Cardiac muscle cell (in vitro differentiated cells and primary cell): ENCODE measurements around the gene EDRF1. TPM values are rescaled to one million over a fixed set of nuclear protein-coding genes. Genes with fewer than 3 reads are reported as not detected.
A peak's percentile ranks its signal among the peaks of the same experiment; 100 is the strongest.
"Not testable (repeated sequence)": the region's sequence is repeated elsewhere in the genome, so short reads cannot be mapped to it uniquely, and the experiment has no call there.

ENCODE experiments used
- DNase-seq, 2 donors: peaks; one replicate each; pipeline versions ENCODE4 v3.0.0 to v3.0.0-alpha.2; 2010 to 2017; ENCODE audit warnings: low read depth in 1 of 2, low spot score in 1 of 2
- H3K27ac ChIP-seq: fragments of 200-600 bp; sonication (generic); 2 replicates; pipeline ENCODE4 v1.5.1; 2016
- H3K27me3 ChIP-seq: fragments of 200-600 bp; sonication (generic); 2 replicates; pipeline ENCODE4 v1.6.0; 2016; ENCODE audit warnings: control low read depth
- H3K36me3 ChIP-seq: fragments of 200-600 bp; sonication (generic); 2 replicates; pipeline ENCODE4 v1.5.1; 2016; ENCODE audit warnings: control low read depth
- H3K4me1 ChIP-seq: fragments of 200-600 bp; sonication (generic); 2 replicates; pipeline ENCODE4 v1.8.1; 2017; ENCODE audit warnings: low read depth, mild to moderate bottlenecking, mixed run types
- H3K4me3 ChIP-seq: fragments of 200-600 bp; sonication (generic); 2 replicates; pipeline ENCODE4 v1.5.1; 2016; ENCODE audit warnings: mild to moderate bottlenecking
- H3K9me3 ChIP-seq: fragments of 200-600 bp; sonication (generic); 2 replicates; pipeline ENCODE4 v1.5.1; 2017; ENCODE audit warnings: low read depth, mild to moderate bottlenecking, control low read depth
- CTCF ChIP-seq: IDR thresholded peaks from 2 replicates; pipeline ENCODE4 v1.5.1; 2012; ENCODE audit warnings: low read depth, mild to moderate bottlenecking, low read length
- polyA plus RNA-seq: library from polyadenylated mRNA; unstranded; fragments of >200 nt; fragmentation: Nextera tagmentation; extraction: Ambion mirVana; gene quantifications from 2 replicates; pipeline ENCODE4 v1.2.1, GENCODE V29; 2016
- total RNA-seq: library from RNA; depleted of rRNA; stranded (reverse); fragments of >200 nt; gene quantifications from 2 replicates; pipeline ENCODE4 v1.2.3, GENCODE V29; 2016

EDRF1 gene
- total and polyA plus RNA-seq, 2 experiments from 2014 or later: 10.4 to 23.8 TPM

- Histone ChIP-seq H3K27ac (no peak overlapping the region), H3K4me1 (peaks cover 26% of the 10 kb centered on the region), H3K36me3 (no peaks in the 10 kb centered on the region), H3K4me3 (no peak overlapping the region), H3K9me3 (no peaks in the 10 kb centered on the region), H3K27me3 (no peaks in the 10 kb centered on the region)
- no peak for TF ChIP-seq CTCF
- DNase-seq: no peak
Observed at GRCh38 chr10:125711110-125711750, 8.3 kb upstream of the EDRF1 start.

DNA sequence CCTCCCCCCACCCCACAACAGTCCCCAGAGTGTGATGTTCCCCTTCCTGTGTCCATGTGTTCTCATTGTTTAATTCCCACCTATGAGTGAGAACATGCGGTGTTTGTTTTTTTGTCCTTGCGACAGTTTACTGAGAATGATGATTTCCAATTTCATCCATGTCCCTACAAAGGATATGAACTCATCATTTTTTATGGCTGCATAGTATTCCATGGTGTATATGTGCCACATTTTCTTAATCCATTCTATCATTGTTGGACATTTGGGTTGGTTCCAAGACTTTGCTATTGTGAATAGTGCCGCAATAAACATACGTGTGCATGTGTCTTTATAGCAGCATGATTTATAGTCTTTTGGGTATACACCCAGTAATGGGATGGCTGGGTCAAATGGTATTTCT lies 4.8 kb upstream of the EDRF1 start:
- not testable (repeated sequence) for DNase-seq, H3K9me3 ChIP-seq, H3K27ac ChIP-seq, H3K27me3 ChIP-seq, H3K4me1 ChIP-seq, H3K4me3 ChIP-seq, H3K36me3 ChIP-seq

DNA sequence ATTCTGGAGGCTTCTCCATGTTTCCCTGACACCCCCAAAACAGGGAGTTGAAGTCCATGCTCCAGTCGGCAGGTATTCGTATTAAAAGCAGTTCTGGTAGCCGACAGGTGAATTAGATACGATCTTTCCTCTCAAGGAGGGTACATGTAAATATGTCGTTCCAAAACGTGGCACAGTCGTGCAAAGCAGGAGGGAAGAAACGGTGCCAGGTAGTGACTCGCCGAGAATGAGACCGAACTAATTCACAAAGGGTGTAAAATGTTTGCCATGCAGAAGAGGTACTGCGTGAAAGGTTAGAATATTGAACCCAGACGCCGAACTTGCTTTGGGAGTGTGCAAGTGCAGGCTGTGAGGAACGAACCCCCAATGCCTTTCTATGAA lies 483 bp downstream of the EDRF1 start:
- H3K27me3 ChIP-seq: no peaks in the 10 kb centered on the region
- H3K4me3 ChIP-seq: peak overlapping the region; percentile 85
- peak in 1 of 2 donors; percentile 7 for DNase-seq
- peaks cover 34% of the 10 kb centered on the region for H3K36me3 ChIP-seq
- H3K9me3 ChIP-seq: no peaks in the 10 kb centered on the region
- H3K27ac ChIP-seq: peak overlapping the region; percentile 74
- no peak for TF ChIP-seq CTCF
- peaks cover 6% of the 10 kb centered on the region for H3K4me1 ChIP-seq

GRCh38 chr10:125721035-125721434 lies 1.5 kb downstream of the EDRF1 start:
- H3K4me1 ChIP-seq: peaks cover 6% of the 10 kb centered on the region
- DNase-seq: no peak
- H3K4me3 ChIP-seq: peak overlapping the region; percentile 85
- H3K9me3 ChIP-seq: no peaks in the 10 kb centered on the region
- H3K27ac ChIP-seq: no peak overlapping the region
- no peak for TF ChIP-seq CTCF
- peaks cover 45% of the 10 kb centered on the region for H3K36me3 ChIP-seq
- no peaks in the 10 kb centered on the region for H3K27me3 ChIP-seq

DNA sequence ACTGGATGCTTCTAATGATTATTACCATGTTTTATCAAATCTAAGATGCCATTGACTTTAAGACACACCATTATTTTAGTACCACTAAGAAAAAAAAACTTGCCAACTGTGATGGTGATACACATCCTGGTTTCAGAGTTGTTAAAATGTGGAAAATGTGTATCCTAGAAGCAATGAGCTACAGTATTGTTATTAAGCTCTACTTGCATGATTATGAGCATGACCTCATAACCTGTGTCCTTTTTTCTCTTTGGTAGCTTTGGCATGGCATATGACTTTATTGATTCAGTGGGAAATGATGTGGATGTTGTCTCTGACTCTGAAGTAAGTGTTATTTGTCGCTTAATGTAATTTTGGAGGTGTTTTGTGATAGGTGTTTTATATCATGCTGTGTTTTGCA lies 3.3 kb downstream of the EDRF1 start:
- Histone ChIP-seq H3K4me1 (peaks cover 6% of the 10 kb centered on the region), H3K9me3 (no peaks in the 10 kb centered on the region), H3K4me3 (no peak overlapping the region), H3K36me3 (peaks cover 62% of the 10 kb centered on the region), H3K27me3 (no peaks in the 10 kb centered on the region), H3K27ac (no peak overlapping the region)
- no peak for TF ChIP-seq CTCF
- no peak for DNase-seq

GRCh38 chr10:125726914-125727313 lies 7.4 kb downstream of the EDRF1 start:
- no peak overlapping the region for H3K27ac ChIP-seq
- no peak for DNase-seq
- H3K36me3 ChIP-seq: peaks cover 91% of the 10 kb centered on the region
- H3K4me1 ChIP-seq: peaks cover 14% of the 10 kb centered on the region
- no peaks in the 10 kb centered on the region for H3K27me3 ChIP-seq
- H3K9me3 ChIP-seq: no peaks in the 10 kb centered on the region
- no peak overlapping the region for H3K4me3 ChIP-seq
- no peak for TF ChIP-seq CTCF
